ENCODE measurements around the gene PADI2. TPM values are rescaled to one million over a fixed set of nuclear protein-coding genes. Genes with fewer than 3 reads are reported as not detected.
A peak's percentile ranks its signal among the peaks of the same experiment; 100 is the strongest.

Gene PADI2
- total RNA-seq, 4 donors from 2014 or later, result 2.2 to 26.7 (median 15.3) TPM

DNA sequence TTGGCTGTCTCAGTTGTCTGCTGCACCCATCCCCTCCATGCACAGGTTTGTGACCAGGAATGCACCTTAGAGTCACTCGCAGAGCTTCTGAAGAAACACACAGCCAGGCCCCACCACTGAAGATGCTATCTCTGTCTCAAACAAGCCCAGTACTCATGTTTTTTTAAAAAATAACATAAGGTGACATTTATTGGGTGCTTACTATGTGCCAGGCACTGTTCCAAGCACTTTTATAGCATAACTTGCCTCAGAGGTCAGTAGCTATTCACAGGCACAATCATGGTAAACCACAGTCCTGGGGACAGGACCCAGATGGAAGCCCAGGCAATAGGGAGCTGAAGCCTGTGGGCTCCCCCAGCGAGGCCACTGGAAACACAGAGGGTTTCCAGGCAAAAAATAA is 98.7 kb downstream of the PADI2 start:
- TF ChIP-seq, protein P1, sequence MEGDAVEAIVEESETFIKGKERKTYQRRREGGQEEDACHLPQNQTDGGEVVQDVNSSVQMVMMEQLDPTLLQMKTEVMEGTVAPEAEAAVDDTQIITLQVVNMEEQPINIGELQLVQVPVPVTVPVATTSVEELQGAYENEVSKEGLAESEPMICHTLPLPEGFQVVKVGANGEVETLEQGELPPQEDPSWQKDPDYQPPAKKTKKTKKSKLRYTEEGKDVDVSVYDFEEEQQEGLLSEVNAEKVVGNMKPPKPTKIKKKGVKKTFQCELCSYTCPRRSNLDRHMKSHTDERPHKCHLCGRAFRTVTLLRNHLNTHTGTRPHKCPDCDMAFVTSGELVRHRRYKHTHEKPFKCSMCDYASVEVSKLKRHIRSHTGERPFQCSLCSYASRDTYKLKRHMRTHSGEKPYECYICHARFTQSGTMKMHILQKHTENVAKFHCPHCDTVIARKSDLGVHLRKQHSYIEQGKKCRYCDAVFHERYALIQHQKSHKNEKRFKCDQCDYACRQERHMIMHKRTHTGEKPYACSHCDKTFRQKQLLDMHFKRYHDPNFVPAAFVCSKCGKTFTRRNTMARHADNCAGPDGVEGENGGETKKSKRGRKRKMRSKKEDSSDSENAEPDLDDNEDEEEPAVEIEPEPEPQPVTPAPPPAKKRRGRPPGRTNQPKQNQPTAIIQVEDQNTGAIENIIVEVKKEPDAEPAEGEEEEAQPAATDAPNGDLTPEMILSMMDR (IDR thresholded peaks at IDR 0.05), result no peak
- TF ChIP-seq POLR2A (IDR thresholded peaks at IDR 0.05), result no peak
- 96 to 97% methylated on average over 2 of the region's 2 CpGs for WGBS, 2 donors
- intact Hi-C loops (cut with DNase I; ENCODE audit: low total_unique reads), result no loop called here

DNA sequence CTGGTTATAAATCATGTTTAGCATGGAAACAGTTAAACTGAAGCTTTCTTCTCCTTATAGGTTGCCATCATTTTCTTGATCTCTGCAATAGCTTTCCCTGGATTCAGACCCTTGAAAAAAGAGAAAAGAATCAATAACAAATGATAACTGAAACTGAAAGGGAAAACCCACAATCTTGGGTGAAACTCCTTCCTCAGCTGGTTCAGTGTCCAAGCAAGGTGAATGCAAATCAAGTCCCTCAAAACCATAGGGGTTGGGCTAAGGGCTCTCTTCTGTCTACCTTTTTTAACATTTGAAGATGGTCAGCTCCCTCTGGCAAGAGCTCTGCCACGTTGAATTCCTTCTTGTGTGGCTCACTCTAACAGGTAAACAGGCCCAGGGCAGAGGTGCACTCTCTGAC is 100.4 kb downstream of the PADI2 start:
- DNase-seq (ENCODE audit: low spot score in 2 of 2), result peak in 1 of 2 donors; percentile 21
- intact Hi-C loops (cut with DNase I; ENCODE audit: low total_unique reads), result no loop called here
- TF ChIP-seq, protein P1 (IDR thresholded peaks at IDR 0.05), result no peak
- TF ChIP-seq POLR2A (IDR thresholded peaks at IDR 0.05), result no peak
- WGBS, 2 donors, result 32 to 40% methylated on average over 1 of the region's 1 CpG
- no peak overlapping the region for H3K4me3 ChIP-seq (ENCODE audit: low read depth, poor library complexity, severe bottlenecking)

More for the DNA sequence above, 98.7 kb downstream of the PADI2 start:
- DNase-seq (ENCODE audit: low spot score in 2 of 2), result no peak
- no peak overlapping the region for H3K4me3 ChIP-seq (ENCODE audit: low read depth, poor library complexity, severe bottlenecking)

DNA sequence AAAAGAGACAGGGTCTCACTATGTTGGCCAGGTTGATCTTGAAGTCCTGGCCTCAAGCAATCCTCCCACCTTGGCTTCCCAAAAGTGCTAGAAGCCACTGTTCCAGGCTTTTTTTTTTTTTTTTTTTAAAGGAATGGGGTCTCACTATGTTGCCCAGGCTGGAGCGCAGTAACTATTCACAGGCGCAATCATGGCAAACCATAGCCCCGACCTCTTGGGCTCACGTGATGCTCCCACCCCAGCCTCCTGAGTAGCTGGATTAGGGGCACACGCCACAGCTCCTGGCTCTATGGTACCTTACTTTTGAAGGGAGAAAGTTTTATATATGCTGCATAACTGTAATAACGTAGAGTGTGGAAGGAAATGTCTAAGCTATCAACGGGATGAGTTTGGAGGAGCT is 101.8 kb downstream of the PADI2 start:
- H3K4me3 ChIP-seq (ENCODE audit: low read depth, poor library complexity, severe bottlenecking), result no peak overlapping the region
- DNase-seq (ENCODE audit: low spot score in 2 of 2), result no peak
- intact Hi-C loops (cut with DNase I; ENCODE audit: low total_unique reads), result no loop called here
- TF ChIP-seq POLR2A (IDR thresholded peaks at IDR 0.05), result no peak
- TF ChIP-seq, protein P1 (IDR thresholded peaks at IDR 0.05), result no peak
- WGBS, 2 donors, result 92 to 95% methylated on average over 7 of the region's 7 CpGs

Other genes with a start within 250 kb of the PADI2 start
- under 1 TPM in 3 of 4 donors, not detected in 1; under 0.01 TPM for gene RNU1-2, start 223.5 kb downstream of the PADI2 start, total RNA-seq
- gene CROCC, start 197.5 kb downstream of the PADI2 start, total RNA-seq, result 10 to 100 TPM; 19.5 to 63.8 (median 23.3) TPM
- 10 to 100 TPM in 1 of 4 donors, 1 to 10 TPM in 3; 3.9 to 16.0 (median 5.4) TPM for gene MFAP2, start 138.8 kb downstream of the PADI2 start, total RNA-seq
- gene ATP13A2, start 107.5 kb downstream of the PADI2 start, total RNA-seq, result 10 to 100 TPM; 22.1 to 50.2 (median 38.8) TPM
- gene SDHB, start 65.4 kb downstream of the PADI2 start, total RNA-seq, result 100 to 1,000 TPM in 1 of 4 donors, 10 to 100 TPM in 3; 77.6 to 154 (median 86.2) TPM
- gene PADI1, start 85.7 kb upstream of the PADI2 start, total RNA-seq, result 10 to 100 TPM in 1 of 4 donors, 1 to 10 TPM in 3; 3.2 to 24.2 (median 6.6) TPM
- 1 to 10 TPM in 1 of 4 donors, under 1 TPM in 1, not detected in 2; 0.23 to 2.1 TPM for gene PADI3, start 129.6 kb upstream of the PADI2 start, total RNA-seq
- gene PADI4, start 188.7 kb upstream of the PADI2 start, total RNA-seq, result under 1 TPM in 1 of 4 donors, not detected in 3; 0.51 TPM